Progenitor cell of endocrine pancreas (in vitro differentiated cells): ENCODE measurements around the gene SLC25A53. TPM values are rescaled to one million over a fixed set of nuclear protein-coding genes. Genes with fewer than 3 reads are reported as not detected.

ENCODE experiments used
- DNase-seq: peaks from one replicate; pipeline ENCODE4 v3.0.0; 2021; ENCODE audit warnings: low spot score; ENCODE audit not compliant: unreplicated experiment
- H3K27ac Mint-ChIP-seq: 2 replicates; pipeline ENCODE4 v1.8.0; 2021; ENCODE audit warnings: mild to moderate bottlenecking, moderate library complexity, mixed read lengths
- H3K27me3 Mint-ChIP-seq: 2 replicates; pipeline ENCODE4 v1.8.0; 2021; ENCODE audit warnings: mixed read lengths
- H3K36me3 Mint-ChIP-seq: 2 replicates; pipeline ENCODE4 v1.8.0; 2022; ENCODE audit warnings: mixed read lengths; ENCODE audit not compliant: insufficient read depth
- H3K4me1 Mint-ChIP-seq: 2 replicates; pipeline ENCODE4 v1.8.0; 2021; ENCODE audit warnings: low read depth, mixed read lengths
- H3K4me3 Mint-ChIP-seq: 2 replicates; pipeline ENCODE4 v1.8.0; 2021; ENCODE audit warnings: low read depth, mild to moderate bottlenecking, moderate library complexity, mixed read lengths
- H3K9me3 Mint-ChIP-seq: 2 replicates; pipeline ENCODE4 v1.8.0; 2021; ENCODE audit warnings: low read depth, mixed read lengths
- CTCF ChIP-seq: fragments of 200-600 bp; sonication (generic); IDR thresholded peaks from one replicate; pipeline ENCODE4 v1.5.0; 2021; ENCODE audit warnings: antibody characterized with exemption, mild to moderate bottlenecking; ENCODE audit not compliant: unreplicated experiment
- long read RNA-seq: library from polyadenylated mRNA; unstranded; transcript quantifications from one replicate; pipeline ENCODE4 v2.0.0, GENCODE V29; 2020
- total RNA-seq: library from RNA; stranded (reverse); gene quantifications from 2 replicates; pipeline ENCODE4 v1.2.1, GENCODE V29; 2021

Gene SLC25A53
- 9.9 and 10.0 TPM in 2 replicates for total RNA-seq
- long read RNA-seq, transcript SLC25A53-201 (2 exons, 731 nt) = major isoform, 9 of 25 reads
- long read RNA-seq, partial matches to known transcripts = 0 of 25 reads
- long read RNA-seq, other reads (novel, unspliced or antisense) = 16 of 25 reads

GRCh38 chrX:104156630-104157529 lies at the start of gene SLC25A53:
Gene SLC25A53, minus strand, starts transcription at chrX:104157009. Its CDS starts 51,752 bp downstream, at chrX:104105257.
- Mint-ChIP-seq H3K36me3 (no peaks in the 10 kb centered on the region), H3K27me3 (no peaks in the 10 kb centered on the region), H3K4me3 (peak within 1 kb of the TSS; percentile 99), H3K27ac (peak within 1 kb of the TSS; percentile 99), H3K9me3 (peaks cover 6% of the 10 kb centered on the region), H3K4me1 (peaks cover 2% of the 10 kb centered on the region)
- peak; percentile 31 for DNase-seq
- no peak for TF ChIP-seq CTCF

GRCh38 chrX:104205548-104205947 lies 48.7 kb upstream of the SLC25A53 start:
- TF ChIP-seq CTCF = no peak
- Mint-ChIP-seq H3K27me3 (peaks cover 4% of the 10 kb centered on the region), H3K27ac (no peak overlapping the region), H3K4me3 (no peak overlapping the region), H3K36me3 (no peaks in the 10 kb centered on the region), H3K4me1 (no peaks in the 10 kb centered on the region), H3K9me3 (no peaks in the 10 kb centered on the region)
- no peak for DNase-seq

GRCh38 chrX:104195489-104196084 lies 38.8 kb upstream of the SLC25A53 start:
- DNase-seq = no peak
- H3K27me3 Mint-ChIP-seq = no peaks in the 10 kb centered on the region
- H3K27ac Mint-ChIP-seq = no peak overlapping the region
- H3K9me3 Mint-ChIP-seq = no peaks in the 10 kb centered on the region
- H3K36me3 Mint-ChIP-seq = peaks cover 1% of the 10 kb centered on the region
- no peaks in the 10 kb centered on the region for H3K4me1 Mint-ChIP-seq
- peak; percentile 74 for TF ChIP-seq CTCF
- H3K4me3 Mint-ChIP-seq = no peak overlapping the region

GRCh38 chrX:104195013-104195412 lies 38.2 kb upstream of the SLC25A53 start:
- H3K27me3 Mint-ChIP-seq = no peaks in the 10 kb centered on the region
- H3K27ac Mint-ChIP-seq = no peak overlapping the region
- DNase-seq = no peak
- no peak overlapping the region for H3K4me3 Mint-ChIP-seq
- H3K36me3 Mint-ChIP-seq = peaks cover 1% of the 10 kb centered on the region
- H3K9me3 Mint-ChIP-seq = no peaks in the 10 kb centered on the region
- no peak for TF ChIP-seq CTCF
- H3K4me1 Mint-ChIP-seq = no peaks in the 10 kb centered on the region

- Mint-ChIP-seq H3K4me3 (no peak overlapping the region), H3K4me1 (no peaks in the 10 kb centered on the region), H3K36me3 (peaks cover 5% of the 10 kb centered on the region), H3K27me3 (no peaks in the 10 kb centered on the region), H3K27ac (no peak overlapping the region), H3K9me3 (no peaks in the 10 kb centered on the region)
- DNase-seq = no peak
- no peak for TF ChIP-seq CTCF
These were observed 36.7 kb upstream of the SLC25A53 start for GRCh38 chrX:104193485-104193884.
